ENCODE data around the gene AAK1.
"Not testable (repeated sequence)": the region's sequence is repeated elsewhere in the genome, so short reads cannot be mapped to it uniquely, and the experiment has no call there.

Gene AAK1

DNA sequence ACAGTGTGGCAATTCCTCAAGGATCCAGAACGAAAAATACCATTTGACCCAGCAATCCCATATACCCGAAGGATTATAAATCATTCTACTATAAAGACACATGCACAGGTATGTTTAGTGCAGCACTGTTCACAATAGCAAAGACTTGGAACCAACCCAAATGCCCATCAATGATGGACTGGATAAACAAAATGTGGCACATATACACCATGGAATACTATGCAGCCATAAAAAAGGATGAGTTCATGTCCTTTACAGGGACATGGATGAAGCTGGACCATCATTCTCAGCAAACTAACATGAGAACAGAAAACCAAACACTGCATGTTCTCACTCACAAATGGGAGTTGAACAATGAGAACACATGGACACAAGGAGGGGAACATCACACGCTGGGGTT is 29.6 kb upstream of the AAK1 start:
- H3K9ac ChIP-seq (ENCODE audit: low read depth, low read length); H3K36me3 ChIP-seq (ENCODE audit: insufficient read depth, low read length); H3K9me3 ChIP-seq (ENCODE audit: control insufficient read depth, insufficient read depth, low read length): not testable (repeated sequence)

DNA sequence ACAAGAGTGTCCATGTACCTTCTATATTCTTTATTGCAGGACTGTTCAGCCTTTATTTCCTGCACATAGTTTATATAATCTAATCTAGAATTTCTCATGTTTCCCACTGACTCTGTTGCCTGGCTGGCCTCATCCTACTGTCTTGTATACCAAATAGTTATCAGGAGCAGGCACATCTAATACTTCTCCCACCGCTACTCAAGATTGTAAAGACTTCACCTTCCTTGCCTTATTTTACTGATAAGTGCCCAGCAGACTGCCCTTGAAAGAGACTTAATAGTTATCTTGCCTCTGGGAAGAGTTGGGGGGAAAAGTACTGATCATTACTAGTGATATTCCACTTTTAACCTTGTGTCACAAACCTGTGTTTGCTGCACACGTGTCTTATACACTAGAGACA is 26.1 kb upstream of the AAK1 start:
- H3K9me3 ChIP-seq (ENCODE audit: control insufficient read depth, insufficient read depth, low read length) = no peaks in the 10 kb centered on the region
- peaks cover 4% of the 10 kb centered on the region; the same call in 1 of the 2 replicates for H3K4me1 ChIP-seq (ENCODE audit: insufficient read depth, low read length)
- no peak overlapping the region for H3K9ac ChIP-seq (ENCODE audit: low read depth, low read length)
- H3K36me3 ChIP-seq (ENCODE audit: insufficient read depth, low read length) = no peaks in the 10 kb centered on the region

More for the DNA sequence above, 29.6 kb upstream of the AAK1 start:
- H3K4me1 ChIP-seq (ENCODE audit: insufficient read depth, low read length) = not testable (repeated sequence)

DNA sequence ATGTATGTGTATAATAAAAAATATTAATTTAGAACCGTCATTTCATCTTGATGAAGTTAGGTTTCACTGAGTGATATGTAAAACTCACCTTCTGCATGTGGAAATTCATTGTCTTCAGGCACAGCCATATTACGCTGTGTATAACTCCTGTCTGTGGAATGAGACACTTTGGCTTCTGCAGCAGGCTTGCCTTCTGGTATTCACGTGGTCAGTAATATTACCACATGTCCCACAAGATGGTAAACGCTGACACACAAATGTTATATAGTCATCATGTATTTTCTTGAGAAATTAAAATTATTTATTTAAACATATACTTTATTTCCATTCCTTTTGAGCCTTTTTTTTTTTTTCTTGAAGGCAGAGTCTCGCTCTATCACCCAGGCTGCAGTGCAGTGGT is 25.1 kb upstream of the AAK1 start:
- Histone ChIP-seq H3K9ac (ENCODE audit: low read depth, low read length) (no peak overlapping the region), H3K36me3 (ENCODE audit: insufficient read depth, low read length) (no peaks in the 10 kb centered on the region), H3K4me1 (ENCODE audit: insufficient read depth, low read length) (no peaks in the 10 kb centered on the region), H3K9me3 (ENCODE audit: control insufficient read depth, insufficient read depth, low read length) (peaks cover 3% of the 10 kb centered on the region; the same call in 1 of the 2 replicates)

DNA sequence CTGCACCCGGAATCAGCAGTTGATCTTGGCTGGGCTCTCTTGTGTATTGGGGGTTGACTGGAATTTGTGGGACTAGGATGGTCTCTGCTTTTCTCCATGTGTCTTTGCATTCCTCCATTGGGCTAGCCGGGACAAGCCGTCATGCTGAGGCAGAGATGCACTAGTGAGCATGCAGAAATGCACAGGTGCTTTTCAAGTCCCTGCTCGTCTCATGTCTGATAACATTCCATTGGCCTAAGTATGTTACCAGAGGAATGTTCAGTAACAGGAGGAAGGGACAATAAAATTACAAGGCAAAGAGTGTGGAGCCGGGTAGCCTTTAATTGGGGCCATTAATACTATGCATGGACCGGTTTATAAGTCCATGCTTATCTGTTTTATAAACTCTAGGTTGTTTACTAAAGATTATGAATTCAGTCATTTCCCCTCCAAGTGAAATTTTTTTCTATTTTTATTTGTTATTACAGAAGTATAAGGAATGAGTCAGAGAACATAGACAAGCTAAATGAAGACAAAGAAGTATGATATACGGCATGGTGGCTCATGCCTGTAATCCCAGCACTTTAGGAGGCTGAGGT is 24.4 kb upstream of the AAK1 start:
- H3K36me3 ChIP-seq (ENCODE audit: insufficient read depth, low read length) = no peaks in the 10 kb centered on the region
- no peak overlapping the region for H3K9ac ChIP-seq (ENCODE audit: low read depth, low read length)

DNA sequence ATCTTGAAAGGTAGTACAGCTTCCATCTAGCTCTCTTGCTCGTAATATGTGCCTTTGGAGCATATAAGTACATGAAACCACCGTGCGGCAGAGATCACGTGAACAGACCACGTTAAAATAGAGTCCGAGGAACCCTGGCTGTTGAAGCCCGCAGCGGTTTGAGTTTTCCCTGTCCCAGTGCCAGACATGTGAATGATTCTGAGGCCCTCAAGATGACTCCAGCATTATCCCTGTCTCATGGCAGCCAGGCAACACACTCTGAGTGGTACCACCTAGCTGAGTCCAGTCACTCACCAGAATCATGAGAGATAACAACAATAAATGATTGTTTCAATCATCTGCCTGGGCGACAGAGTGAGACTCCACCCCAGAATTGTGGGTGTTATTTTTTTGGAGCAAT is 21.6 kb upstream of the AAK1 start:
- Histone ChIP-seq H3K36me3 (ENCODE audit: insufficient read depth, low read length) (no peaks in the 10 kb centered on the region), H3K9ac (ENCODE audit: low read depth, low read length) (no peak overlapping the region), H3K9me3 (ENCODE audit: control insufficient read depth, insufficient read depth, low read length) (peaks cover 3% of the 10 kb centered on the region), H3K4me1 (ENCODE audit: insufficient read depth, low read length) (peaks cover under 1% of the 10 kb centered on the region; the same call in 1 of the 2 replicates)

More for the DNA sequence above, 24.4 kb upstream of the AAK1 start:
- Histone ChIP-seq H3K9me3 (ENCODE audit: control insufficient read depth, insufficient read depth, low read length) (peaks cover 3% of the 10 kb centered on the region), H3K4me1 (ENCODE audit: insufficient read depth, low read length) (no peaks in the 10 kb centered on the region)

DNA sequence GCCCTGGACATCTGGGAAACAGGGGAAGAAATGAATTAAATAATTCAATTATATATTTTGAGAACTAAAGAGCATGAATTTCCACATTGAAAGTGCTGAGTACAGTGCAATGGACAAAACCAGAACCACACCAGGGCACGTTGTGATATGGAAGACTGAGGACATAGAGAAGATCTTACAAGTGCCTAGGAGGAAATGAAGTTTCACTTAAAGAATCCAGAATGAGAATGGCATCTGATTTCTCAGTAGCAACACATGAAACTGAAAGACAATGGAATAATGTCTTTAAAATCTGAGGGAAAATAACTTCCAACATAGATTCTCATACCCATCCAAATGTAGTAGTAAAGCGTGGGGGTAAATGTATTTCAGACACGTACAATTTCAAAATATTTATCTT is 20.3 kb upstream of the AAK1 start:
- Histone ChIP-seq H3K9me3 (ENCODE audit: control insufficient read depth, insufficient read depth, low read length) (peaks cover 3% of the 10 kb centered on the region), H3K9ac (ENCODE audit: low read depth, low read length) (no peak overlapping the region), H3K36me3 (ENCODE audit: insufficient read depth, low read length) (no peaks in the 10 kb centered on the region), H3K4me1 (ENCODE audit: insufficient read depth, low read length) (peaks cover 7% of the 10 kb centered on the region; the same call in 1 of the 2 replicates)

DNA sequence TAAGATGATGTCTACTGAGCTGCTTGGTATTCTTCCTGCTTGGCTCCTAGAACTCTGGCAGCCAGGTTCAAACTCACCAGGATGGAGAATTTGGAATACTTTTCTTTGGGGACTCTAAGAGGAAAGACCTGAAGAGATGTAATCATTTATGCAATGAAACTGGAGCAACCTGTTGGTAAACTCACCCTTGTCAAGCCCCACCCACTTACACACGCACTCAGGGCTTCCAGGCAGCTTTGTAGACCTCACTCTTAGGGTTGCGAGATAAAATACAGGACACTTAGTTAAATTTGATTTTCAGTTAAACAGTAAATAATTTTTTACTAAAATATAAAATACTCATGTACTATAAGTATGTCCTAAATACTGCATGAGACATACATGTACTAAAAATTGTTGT is 19.0 kb upstream of the AAK1 start:
- H3K9me3 ChIP-seq (ENCODE audit: control insufficient read depth, insufficient read depth, low read length); H3K4me1 ChIP-seq (ENCODE audit: insufficient read depth, low read length); H3K9ac ChIP-seq (ENCODE audit: low read depth, low read length); H3K36me3 ChIP-seq (ENCODE audit: insufficient read depth, low read length): not testable (repeated sequence)

DNA sequence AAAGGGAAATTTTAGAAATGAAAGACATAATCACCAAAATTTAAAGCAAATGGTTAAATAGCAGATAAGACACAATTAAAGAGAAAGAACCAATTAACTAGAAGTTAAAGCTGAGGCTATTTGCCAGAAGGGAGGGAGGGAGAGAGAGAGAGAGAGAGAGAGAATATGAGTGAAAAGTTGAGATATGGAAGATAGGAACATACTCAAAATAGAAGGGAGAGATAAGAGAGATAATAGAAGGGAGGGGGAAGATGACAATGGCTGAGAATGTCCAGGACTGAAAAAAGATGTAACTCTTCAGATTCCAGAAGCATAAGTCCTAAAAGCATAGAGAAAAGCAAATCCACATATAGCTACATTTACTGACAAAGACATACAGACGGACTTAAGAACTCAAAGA is 17.1 kb upstream of the AAK1 start:
- Histone ChIP-seq H3K9ac (ENCODE audit: low read depth, low read length) (no peak overlapping the region), H3K36me3 (ENCODE audit: insufficient read depth, low read length) (no peaks in the 10 kb centered on the region), H3K9me3 (ENCODE audit: control insufficient read depth, insufficient read depth, low read length) (peaks cover 3% of the 10 kb centered on the region), H3K4me1 (ENCODE audit: insufficient read depth, low read length) (peaks cover 7% of the 10 kb centered on the region; the same call in 1 of the 2 replicates)

DNA sequence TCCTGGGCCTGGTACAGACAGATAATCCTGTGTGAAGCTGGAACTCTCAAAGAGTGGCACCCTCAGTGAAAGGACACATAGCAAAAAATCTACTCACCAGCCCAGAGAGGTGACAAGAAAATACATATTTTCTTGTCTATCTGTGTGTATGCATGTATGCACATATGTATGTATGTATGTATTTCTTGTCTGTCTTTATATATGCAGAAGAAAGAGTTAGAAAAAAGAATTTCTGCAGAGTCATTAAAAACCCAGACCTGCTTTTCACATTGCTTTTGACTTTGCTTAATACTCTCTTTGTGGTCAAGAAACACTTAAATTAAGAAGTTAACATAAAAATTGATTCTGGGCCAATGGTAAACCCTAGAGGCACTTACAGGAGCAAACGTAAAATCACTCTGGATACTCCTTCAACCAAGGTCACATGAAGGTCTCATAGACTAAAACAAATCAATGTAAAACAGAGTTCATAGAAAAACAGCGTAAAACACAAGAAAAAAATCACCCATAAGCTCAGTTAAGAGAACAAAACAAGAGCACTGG is 16.5 kb upstream of the AAK1 start:
- Histone ChIP-seq H3K4me1 (ENCODE audit: insufficient read depth, low read length) (peaks cover 7% of the 10 kb centered on the region; the same call in 1 of the 2 replicates), H3K36me3 (ENCODE audit: insufficient read depth, low read length) (no peaks in the 10 kb centered on the region), H3K9me3 (ENCODE audit: control insufficient read depth, insufficient read depth, low read length) (peaks cover 3% of the 10 kb centered on the region), H3K9ac (ENCODE audit: low read depth, low read length) (no peak overlapping the region)

DNA sequence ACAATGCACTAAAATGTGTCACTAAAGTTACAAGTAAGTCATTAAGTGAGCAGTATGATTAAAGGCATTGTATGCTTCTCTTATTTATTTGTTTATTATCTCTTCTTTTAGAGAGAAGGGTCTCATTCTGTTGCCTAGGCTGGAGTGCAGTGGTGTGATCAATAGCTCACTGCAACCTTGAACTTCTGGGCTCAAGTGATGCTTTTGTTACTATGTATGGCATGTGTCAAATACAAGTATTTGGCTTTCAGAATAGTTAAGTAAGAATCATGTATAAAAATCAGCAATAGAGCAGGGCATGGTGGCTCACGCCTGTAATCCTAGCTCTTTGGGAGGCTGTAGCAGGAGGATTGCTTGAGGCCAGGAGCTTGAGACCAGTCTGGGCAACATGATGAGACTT is 15.8 kb upstream of the AAK1 start:
- Histone ChIP-seq H3K9ac (ENCODE audit: low read depth, low read length) (no peak overlapping the region), H3K4me1 (ENCODE audit: insufficient read depth, low read length) (peaks cover 7% of the 10 kb centered on the region; the same call in 1 of the 2 replicates), H3K36me3 (ENCODE audit: insufficient read depth, low read length) (no peaks in the 10 kb centered on the region), H3K9me3 (ENCODE audit: control insufficient read depth, insufficient read depth, low read length) (peaks cover 1% of the 10 kb centered on the region)

DNA sequence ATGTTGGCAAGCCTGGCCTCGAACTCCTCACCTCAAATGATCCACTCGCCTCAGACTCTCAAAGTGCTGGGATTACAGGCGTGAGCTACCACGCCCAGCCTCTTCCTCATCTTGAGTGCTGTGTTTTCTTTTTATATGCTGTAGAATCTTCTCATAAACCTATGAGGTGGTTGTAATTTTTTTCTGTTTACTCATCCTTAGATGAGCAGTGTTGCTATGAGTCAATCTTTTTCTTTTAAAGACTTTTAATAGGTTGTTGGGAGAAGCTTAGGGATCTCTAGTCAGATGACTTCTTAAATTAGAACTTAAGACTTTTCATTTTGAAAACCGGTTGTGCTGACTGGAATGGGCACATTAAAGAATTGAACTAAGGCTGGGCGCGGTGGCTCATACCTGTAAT is 8.7 kb upstream of the AAK1 start:
- no peak overlapping the region for H3K9ac ChIP-seq (ENCODE audit: low read depth, low read length)
- H3K9me3 ChIP-seq (ENCODE audit: control insufficient read depth, insufficient read depth, low read length) = no peaks in the 10 kb centered on the region
- H3K36me3 ChIP-seq (ENCODE audit: insufficient read depth, low read length) = no peaks in the 10 kb centered on the region
- H3K4me1 ChIP-seq (ENCODE audit: insufficient read depth, low read length) = peaks cover 6% of the 10 kb centered on the region

DNA sequence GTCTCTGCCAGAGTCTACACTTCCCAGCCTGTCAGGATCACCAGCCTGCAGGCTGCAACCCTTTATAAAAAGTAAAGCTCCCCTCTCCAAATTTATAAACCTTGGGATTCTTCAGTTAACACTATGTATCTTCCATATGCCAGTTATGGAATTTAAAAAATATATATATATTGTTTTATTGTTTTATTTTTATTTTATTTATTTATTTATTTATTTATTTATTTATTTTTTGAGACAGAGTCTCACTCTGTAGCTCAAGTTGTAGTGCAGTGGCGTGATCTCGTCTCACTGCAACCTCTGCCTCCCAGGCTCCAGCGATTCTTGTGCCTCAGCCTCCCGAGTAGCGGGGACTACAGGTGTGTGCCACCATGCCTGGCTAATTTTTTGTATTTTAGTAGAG is 3.7 kb upstream of the AAK1 start:
- H3K36me3 ChIP-seq (ENCODE audit: insufficient read depth, low read length); H3K4me1 ChIP-seq (ENCODE audit: insufficient read depth, low read length); H3K9me3 ChIP-seq (ENCODE audit: control insufficient read depth, insufficient read depth, low read length); H3K9ac ChIP-seq (ENCODE audit: low read depth, low read length): not testable (repeated sequence)

DNA sequence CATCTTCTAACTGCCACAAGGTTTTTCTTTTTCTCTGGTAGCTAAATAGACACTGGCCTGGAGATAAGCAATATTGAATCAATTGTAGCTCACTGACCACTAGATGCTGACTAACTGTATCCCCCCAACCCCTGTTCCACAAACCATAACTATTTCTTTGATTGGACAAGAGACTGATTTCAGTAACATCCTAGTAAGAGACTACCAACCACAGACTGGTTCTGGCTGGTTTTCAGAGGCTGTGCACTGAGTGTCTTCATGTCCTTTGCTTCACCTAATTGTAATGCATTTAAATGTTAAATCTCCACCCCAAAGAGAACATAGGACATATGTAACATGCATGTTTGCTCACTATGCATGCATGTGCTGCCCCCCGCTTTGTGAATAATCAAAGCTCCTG is 3.2 kb upstream of the AAK1 start:
- H3K36me3 ChIP-seq (ENCODE audit: insufficient read depth, low read length) = no peaks in the 10 kb centered on the region
- H3K9ac ChIP-seq (ENCODE audit: low read depth, low read length) = no peak overlapping the region
- peaks cover 6% of the 10 kb centered on the region for H3K4me1 ChIP-seq (ENCODE audit: insufficient read depth, low read length)
- no peaks in the 10 kb centered on the region for H3K9me3 ChIP-seq (ENCODE audit: control insufficient read depth, insufficient read depth, low read length)

DNA sequence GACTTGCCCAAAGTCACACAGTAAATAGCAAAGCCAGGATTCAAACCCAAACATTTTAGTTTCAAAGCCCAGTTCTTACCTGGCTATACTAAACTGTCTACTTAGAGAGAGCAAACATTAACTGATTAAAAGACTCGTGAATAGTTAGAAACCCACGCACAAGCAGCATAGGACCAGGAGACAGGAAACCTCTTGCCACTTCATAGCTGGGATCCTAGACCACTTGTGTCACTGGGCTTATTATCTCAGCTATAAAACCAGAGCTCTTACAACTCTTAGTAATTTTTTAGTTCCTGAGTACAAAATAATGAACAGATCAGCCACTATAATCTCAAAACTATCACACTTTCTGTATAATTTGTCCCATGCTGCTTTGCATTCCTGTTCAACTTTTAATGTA is 2.4 kb upstream of the AAK1 start:
- Histone ChIP-seq H3K9me3 (ENCODE audit: control insufficient read depth, insufficient read depth, low read length) (no peaks in the 10 kb centered on the region), H3K9ac (ENCODE audit: low read depth, low read length) (no peak overlapping the region), H3K36me3 (ENCODE audit: insufficient read depth, low read length) (no peaks in the 10 kb centered on the region), H3K4me1 (ENCODE audit: insufficient read depth, low read length) (peaks cover 11% of the 10 kb centered on the region)

DNA sequence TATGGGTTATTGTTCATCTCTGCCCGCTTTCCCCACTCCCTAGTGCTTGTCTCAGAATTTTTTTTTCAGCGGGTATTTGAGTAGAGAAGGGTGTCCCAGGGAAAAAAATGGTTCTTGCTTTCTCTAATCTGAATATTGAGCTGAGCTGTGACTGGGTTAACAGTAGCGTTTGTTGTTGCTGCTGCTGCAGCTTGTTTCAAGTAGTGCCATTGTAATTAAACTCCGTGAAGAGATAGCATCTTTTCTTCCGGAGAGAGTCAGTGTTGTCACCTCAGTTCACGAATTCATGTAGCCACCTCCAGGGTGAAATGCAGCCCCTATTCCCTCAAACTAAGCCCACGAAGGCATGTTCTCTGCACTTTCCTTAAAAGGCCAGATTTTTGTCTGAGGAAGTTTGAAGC is 1.5 kb upstream of the AAK1 start:
- peak overlapping the region; percentile 87; the same call in 1 of the 2 replicates for H3K9ac ChIP-seq (ENCODE audit: low read depth, low read length)
- H3K9me3 ChIP-seq (ENCODE audit: control insufficient read depth, insufficient read depth, low read length) = no peaks in the 10 kb centered on the region
- no peaks in the 10 kb centered on the region for H3K36me3 ChIP-seq (ENCODE audit: insufficient read depth, low read length)
- peaks cover 11% of the 10 kb centered on the region for H3K4me1 ChIP-seq (ENCODE audit: insufficient read depth, low read length)
